GM12801 (cell line): Measurements from ENCODE around the gene TM4SF18.

Experiments
- CTCF ChIP-seq: IDR thresholded peaks from one replicate; pipeline ENCODE4 v1.5.1; 2011; ENCODE audit warnings: control low read depth; ENCODE audit not compliant: insufficient read length; ENCODE audit errors: extremely low read depth

The TM4SF18 gene

GRCh38 chr3:149364624-149365023 lies 31.2 kb upstream of the TM4SF18 start:
- TF ChIP-seq CTCF = no peak

- TF ChIP-seq CTCF = no peak
Observed at GRCh38 chr3:149363053-149363452, 29.6 kb upstream of the TM4SF18 start.

- no peak for TF ChIP-seq CTCF
Observed at GRCh38 chr3:149362366-149362765, 28.9 kb upstream of the TM4SF18 start.

- no peak for TF ChIP-seq CTCF
Observed at GRCh38 chr3:149356630-149357029, 23.2 kb upstream of the TM4SF18 start.

GRCh38 chr3:149356044-149356592 lies 22.7 kb upstream of the TM4SF18 start:
- no peak for TF ChIP-seq CTCF

- TF ChIP-seq CTCF = no peak
Observed at GRCh38 chr3:149353581-149354184, 20.2 kb upstream of the TM4SF18 start.

- no peak for TF ChIP-seq CTCF
Observed at GRCh38 chr3:149352556-149352955, 19.1 kb upstream of the TM4SF18 start.

- no peak for TF ChIP-seq CTCF
Observed at GRCh38 chr3:149343951-149344350, 10.5 kb upstream of the TM4SF18 start.
